Mammary epithelial cell (primary cell): ENCODE data around the gene IQGAP2.

Experiments used
- EZH2 ChIP-seq: IDR thresholded peaks from 2 replicates; pipeline ENCODE4 v1.6.1; 2012; ENCODE audit warnings: low read length, inconsistent platforms, borderline replicate concordance
- TF ChIP-seq, protein P1 (sequence below), 2 donors: IDR thresholded peaks in 1 of 2; conservative IDR thresholded peaks in 1 of 2; 2 replicates each; pipeline ENCODE4 v1.5.1; 2011 to 2012; ENCODE audit warnings: inconsistent platforms in 2 of 2, low read length in 2 of 2, mild to moderate bottlenecking in 2 of 2, control low read depth in 1 of 2, low read depth in 1 of 2; ENCODE audit not compliant: insufficient read depth in 1 of 2; ENCODE audit errors: extremely low read depth in 1 of 2

DNA sequence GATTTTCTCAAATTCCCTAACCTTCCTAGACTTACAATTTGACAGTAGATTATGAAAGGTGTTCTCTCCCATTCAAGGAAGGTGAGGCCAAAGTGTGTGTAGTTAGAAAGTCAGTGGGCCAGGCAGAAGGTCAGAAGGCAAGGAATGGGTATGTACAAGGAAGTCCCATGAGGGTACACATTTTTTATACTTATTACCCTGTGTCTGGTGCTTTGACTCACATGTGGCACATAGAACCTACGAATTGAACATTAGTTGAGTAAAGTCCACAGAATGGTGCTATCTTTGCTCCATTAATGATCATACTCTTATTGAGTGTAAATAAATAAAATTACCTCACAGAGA is 55.4 kb downstream of the IQGAP2 start:
- TF ChIP-seq, protein P1, sequence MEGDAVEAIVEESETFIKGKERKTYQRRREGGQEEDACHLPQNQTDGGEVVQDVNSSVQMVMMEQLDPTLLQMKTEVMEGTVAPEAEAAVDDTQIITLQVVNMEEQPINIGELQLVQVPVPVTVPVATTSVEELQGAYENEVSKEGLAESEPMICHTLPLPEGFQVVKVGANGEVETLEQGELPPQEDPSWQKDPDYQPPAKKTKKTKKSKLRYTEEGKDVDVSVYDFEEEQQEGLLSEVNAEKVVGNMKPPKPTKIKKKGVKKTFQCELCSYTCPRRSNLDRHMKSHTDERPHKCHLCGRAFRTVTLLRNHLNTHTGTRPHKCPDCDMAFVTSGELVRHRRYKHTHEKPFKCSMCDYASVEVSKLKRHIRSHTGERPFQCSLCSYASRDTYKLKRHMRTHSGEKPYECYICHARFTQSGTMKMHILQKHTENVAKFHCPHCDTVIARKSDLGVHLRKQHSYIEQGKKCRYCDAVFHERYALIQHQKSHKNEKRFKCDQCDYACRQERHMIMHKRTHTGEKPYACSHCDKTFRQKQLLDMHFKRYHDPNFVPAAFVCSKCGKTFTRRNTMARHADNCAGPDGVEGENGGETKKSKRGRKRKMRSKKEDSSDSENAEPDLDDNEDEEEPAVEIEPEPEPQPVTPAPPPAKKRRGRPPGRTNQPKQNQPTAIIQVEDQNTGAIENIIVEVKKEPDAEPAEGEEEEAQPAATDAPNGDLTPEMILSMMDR (conservative IDR thresholded peaks at IDR 0.05 in 1 of 2, IDR thresholded peaks at IDR 0.05 in 1 of 2; ENCODE audit: extremely low read depth in 1 of 2, insufficient read depth in 1 of 2, low read depth in 1 of 2, low read length in 2 of 2) = no peak
- TF ChIP-seq EZH2 = no peak
